ENCODE data around the gene PCSK4. TPM values are rescaled to one million over a fixed set of nuclear protein-coding genes. Genes with fewer than 3 reads are reported as not detected.

Gene PCSK4
- total RNA-seq, 1 donor from 2014 or later: 1.6 TPM

GRCh38 chr19:1497578-1498235, 7.6 kb upstream of the PCSK4 start:
- no peak for DNase-seq (ENCODE audit: low read depth)
- peaks cover 20% of the 10 kb centered on the region for H3K27me3 ChIP-seq (ENCODE audit: control insufficient read depth, insufficient read depth, low read length)
- H3K4me3 ChIP-seq (ENCODE audit: low read depth, low read length): no peak overlapping the region
- H3K36me3 ChIP-seq (ENCODE audit: control insufficient read depth, insufficient read depth, low read length): no peaks in the 10 kb centered on the region
- TF ChIP-seq CTCF (IDR thresholded peaks at IDR 0.05; ENCODE audit: insufficient read depth, low read length, poor library complexity, severe bottlenecking): no peak

GRCh38 chr19:1496714-1497577, 6.8 kb upstream of the PCSK4 start:
- no peak for DNase-seq (ENCODE audit: low read depth)
- H3K4me3 ChIP-seq (ENCODE audit: low read depth, low read length): no peak overlapping the region
- TF ChIP-seq CTCF (IDR thresholded peaks at IDR 0.05; ENCODE audit: insufficient read depth, low read length, poor library complexity, severe bottlenecking): no peak
- H3K27me3 ChIP-seq (ENCODE audit: control insufficient read depth, insufficient read depth, low read length): peaks cover 21% of the 10 kb centered on the region
- no peaks in the 10 kb centered on the region for H3K36me3 ChIP-seq (ENCODE audit: control insufficient read depth, insufficient read depth, low read length)

- DNase-seq (ENCODE audit: low read depth): no peak
- H3K4me3 ChIP-seq (ENCODE audit: low read depth, low read length): no peak overlapping the region
- peaks cover 28% of the 10 kb centered on the region for H3K27me3 ChIP-seq (ENCODE audit: control insufficient read depth, insufficient read depth, low read length)
- no peak for TF ChIP-seq CTCF (IDR thresholded peaks at IDR 0.05; ENCODE audit: insufficient read depth, low read length, poor library complexity, severe bottlenecking)
- H3K36me3 ChIP-seq (ENCODE audit: control insufficient read depth, insufficient read depth, low read length): no peaks in the 10 kb centered on the region
Measured at GRCh38 chr19:1495799-1496713, 5.9 kb upstream of the PCSK4 start.

GRCh38 chr19:1495051-1495798, 5.1 kb upstream of the PCSK4 start:
- no peak for TF ChIP-seq CTCF (IDR thresholded peaks at IDR 0.05; ENCODE audit: insufficient read depth, low read length, poor library complexity, severe bottlenecking)
- Histone ChIP-seq H3K36me3 (ENCODE audit: control insufficient read depth, insufficient read depth, low read length) (no peaks in the 10 kb centered on the region), H3K27me3 (ENCODE audit: control insufficient read depth, insufficient read depth, low read length) (peaks cover 28% of the 10 kb centered on the region), H3K4me3 (ENCODE audit: low read depth, low read length) (no peak overlapping the region)
- no peak for DNase-seq (ENCODE audit: low read depth)

GRCh38 chr19:1494115-1494815, 4.1 kb upstream of the PCSK4 start:
- peaks cover 28% of the 10 kb centered on the region for H3K27me3 ChIP-seq (ENCODE audit: control insufficient read depth, insufficient read depth, low read length)
- TF ChIP-seq CTCF (IDR thresholded peaks at IDR 0.05; ENCODE audit: insufficient read depth, low read length, poor library complexity, severe bottlenecking): no peak

More at GRCh38 chr19:1494115-1494815, 4.1 kb upstream of the PCSK4 start:
- no peak overlapping the region for H3K4me3 ChIP-seq (ENCODE audit: low read depth, low read length)
- no peaks in the 10 kb centered on the region for H3K36me3 ChIP-seq (ENCODE audit: control insufficient read depth, insufficient read depth, low read length)
- DNase-seq (ENCODE audit: low read depth): no peak

Data from kidney epithelial cell (primary cell).